GM10847 (cell line): ENCODE data around the gene DSEL.

ENCODE experiments used
- POLR2A ChIP-seq: IDR thresholded peaks from 2 replicates; pipeline ENCODE4 v1.6.1; 2011; ENCODE audit not compliant: insufficient read length; ENCODE audit errors: extremely low read depth

The DSEL gene

GRCh38 chr18:67513280-67513679, 3.2 kb downstream of the DSEL start:
- TF ChIP-seq POLR2A: no peak

GRCh38 chr18:67511840-67512239, 4.7 kb downstream of the DSEL start:
- no peak for TF ChIP-seq POLR2A

- no peak for TF ChIP-seq POLR2A
These were observed 5.7 kb downstream of the DSEL start for GRCh38 chr18:67510831-67511230.

- TF ChIP-seq POLR2A: no peak
These were observed 6.7 kb downstream of the DSEL start for GRCh38 chr18:67509741-67510391.

GRCh38 chr18:67508146-67508545, 8.4 kb downstream of the DSEL start:
- TF ChIP-seq POLR2A: no peak

GRCh38 chr18:67504739-67505138, 11.8 kb downstream of the DSEL start:
- no peak for TF ChIP-seq POLR2A

- TF ChIP-seq POLR2A: no peak
These were observed 15.9 kb downstream of the DSEL start for GRCh38 chr18:67500522-67501205.

- TF ChIP-seq POLR2A: no peak
These were observed 20.1 kb downstream of the DSEL start for GRCh38 chr18:67496469-67496868.

GRCh38 chr18:67486534-67486933, 30.0 kb downstream of the DSEL start:
- no peak for TF ChIP-seq POLR2A

GRCh38 chr18:67485655-67486054, 30.9 kb downstream of the DSEL start:
- TF ChIP-seq POLR2A: no peak

- TF ChIP-seq POLR2A: no peak
These were observed 32.1 kb downstream of the DSEL start for GRCh38 chr18:67484458-67484857.

GRCh38 chr18:67483952-67484351, 32.6 kb downstream of the DSEL start:
- TF ChIP-seq POLR2A: no peak

- no peak for TF ChIP-seq POLR2A
These were observed 33.3 kb downstream of the DSEL start for GRCh38 chr18:67483237-67483636.

- TF ChIP-seq POLR2A: no peak
These were observed 38.3 kb downstream of the DSEL start for GRCh38 chr18:67478249-67478648.

- no peak for TF ChIP-seq POLR2A
These were observed 39.0 kb downstream of the DSEL start for GRCh38 chr18:67477522-67477921.

- no peak for TF ChIP-seq POLR2A
These were observed 39.9 kb downstream of the DSEL start for GRCh38 chr18:67476585-67476984.

- TF ChIP-seq POLR2A: no peak
These were observed 40.8 kb downstream of the DSEL start for GRCh38 chr18:67475673-67476072.

GRCh38 chr18:67468038-67468437, 48.5 kb downstream of the DSEL start:
- TF ChIP-seq POLR2A: no peak

- no peak for TF ChIP-seq POLR2A
These were observed 49.3 kb downstream of the DSEL start for GRCh38 chr18:67467188-67467587.
